Astrocyte (in vitro differentiated cells and primary cell): Measurements from ENCODE around the gene ZNF488. TPM values are rescaled to one million over a fixed set of nuclear protein-coding genes. Genes with fewer than 3 reads are reported as not detected.

Experiments used
- DNase-seq: peaks from one replicate; pipeline ENCODE4 v3.0.0-alpha.2; 2010; ENCODE audit warnings: low read depth
- FAIRE-seq: peaks from 2 replicates; lab custom pipeline; 2011; peaks lifted over from hg19 to GRCh38; lab: Jason Lieb, UNC
- H2AFZ ChIP-seq: 2 replicates; pipeline ENCODE4 v1.6.0; 2012; ENCODE audit warnings: low read depth, low read length, inconsistent platforms
- H3K27ac ChIP-seq: 2 replicates; pipeline ENCODE4 v1.5.1; 2011; ENCODE audit warnings: low read depth, low read length, inconsistent platforms
- H3K27me3 ChIP-seq: 2 replicates; pipeline ENCODE4 v1.6.0; 2011; ENCODE audit warnings: low read length, inconsistent platforms; ENCODE audit not compliant: insufficient read depth
- H3K36me3 ChIP-seq: 2 replicates; pipeline ENCODE4 v1.5.1; 2011; ENCODE audit warnings: low read length, inconsistent platforms; ENCODE audit not compliant: insufficient read depth
- H3K4me1 ChIP-seq: 2 replicates; pipeline ENCODE4 v1.5.1; 2011; ENCODE audit warnings: low read length, inconsistent platforms; ENCODE audit not compliant: insufficient read depth
- H3K4me2 ChIP-seq: 2 replicates; pipeline ENCODE4 v1.6.0; 2012; ENCODE audit warnings: low read length, inconsistent platforms
- H3K4me3 ChIP-seq: 2 replicates; pipeline ENCODE4 v1.5.1; 2011; ENCODE audit warnings: low read depth, mild to moderate bottlenecking, low read length, inconsistent platforms; ENCODE audit not compliant: insufficient read depth
- H3K79me2 ChIP-seq: 2 replicates; pipeline ENCODE4 v1.6.0; 2012; ENCODE audit warnings: mild to moderate bottlenecking, low read length, inconsistent platforms; ENCODE audit not compliant: insufficient read depth
- H3K9ac ChIP-seq: 2 replicates; pipeline ENCODE4 v1.6.0; 2012; ENCODE audit warnings: mild to moderate bottlenecking, low read length, inconsistent platforms
- H3K9me3 ChIP-seq: 2 replicates; pipeline ENCODE4 v1.5.1; 2012; ENCODE audit warnings: low read depth, mild to moderate bottlenecking, low read length, inconsistent platforms; ENCODE audit not compliant: insufficient read depth
- H4K20me1 ChIP-seq: 2 replicates; pipeline ENCODE4 v1.6.0; 2012; ENCODE audit warnings: low read length, inconsistent platforms; ENCODE audit not compliant: insufficient read depth
- H3K27ac Mint-ChIP-seq: one replicate; pipeline ENCODE4 v1.8.0; 2021; ENCODE audit warnings: mild to moderate bottlenecking, mixed read lengths; ENCODE audit not compliant: unreplicated experiment
- H3K27me3 Mint-ChIP-seq: one replicate; pipeline ENCODE4 v1.8.0; 2021; ENCODE audit warnings: low read depth, mixed read lengths; ENCODE audit not compliant: unreplicated experiment
- H3K36me3 Mint-ChIP-seq: one replicate; pipeline ENCODE4 v1.8.0; 2021; ENCODE audit warnings: low read depth, mixed read lengths; ENCODE audit not compliant: unreplicated experiment
- H3K4me1 Mint-ChIP-seq: one replicate; pipeline ENCODE4 v1.8.0; 2021; ENCODE audit warnings: low read depth, mixed read lengths; ENCODE audit not compliant: unreplicated experiment
- H3K4me3 Mint-ChIP-seq: one replicate; pipeline ENCODE4 v1.8.0; 2021; ENCODE audit warnings: mild to moderate bottlenecking, moderate library complexity, mixed read lengths; ENCODE audit not compliant: unreplicated experiment
- H3K9me3 Mint-ChIP-seq: one replicate; pipeline ENCODE4 v1.8.0; 2021; ENCODE audit warnings: mild to moderate bottlenecking, mixed read lengths; ENCODE audit not compliant: unreplicated experiment
- EZH2 ChIP-seq: IDR thresholded peaks from 2 replicates; pipeline ENCODE4 v1.6.1; 2012; ENCODE audit warnings: mild to moderate bottlenecking, low read length, inconsistent platforms; ENCODE audit not compliant: insufficient read depth
- total RNA-seq: library from RNA; stranded (reverse); gene quantifications from 2 replicates; pipeline ENCODE4 v1.2.1, GENCODE V29; 2021
- TF ChIP-seq, protein P1 (sequence below): IDR thresholded peaks from 2 replicates; pipeline ENCODE4 v1.5.1; 2011; ENCODE audit warnings: low read depth, mild to moderate bottlenecking, inconsistent platforms, low read length, moderate library complexity; ENCODE audit not compliant: insufficient read depth

ZNF488 gene
- total RNA-seq, 1 donor from 2014 or later, result 1.4 TPM

DNA sequence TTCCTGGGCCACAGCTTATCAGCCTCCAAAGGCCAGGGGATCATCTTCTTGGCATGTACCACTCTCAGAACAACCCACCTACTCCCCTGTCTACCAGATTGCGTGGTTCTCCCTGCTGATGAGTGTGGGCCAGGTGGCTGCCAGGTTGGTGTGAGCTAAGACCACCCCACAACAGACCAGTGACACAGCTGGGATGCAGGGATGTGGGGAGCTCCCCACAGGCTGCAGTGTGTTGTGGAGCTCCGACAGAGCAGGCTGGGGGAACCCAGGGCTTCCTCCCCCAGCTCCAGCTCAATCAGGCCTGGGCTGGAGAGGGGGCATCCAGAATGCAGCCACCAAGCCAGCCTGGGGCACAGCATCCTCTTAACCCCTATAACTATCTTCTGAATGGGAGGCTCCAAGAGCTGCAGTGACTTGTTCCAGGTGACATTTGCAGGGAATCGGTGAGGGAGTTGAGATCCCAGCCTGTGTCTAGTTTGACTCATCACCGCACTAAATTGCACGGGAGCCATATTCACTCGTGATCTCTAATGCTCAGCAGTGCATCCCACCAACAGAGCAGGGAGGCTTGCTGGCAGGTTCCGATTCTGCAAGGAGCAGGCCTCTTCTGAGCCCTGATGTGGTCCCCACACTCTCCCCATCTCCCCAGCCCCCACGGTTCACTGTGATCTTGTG is 62.4 kb downstream of the ZNF488 start:
- Histone ChIP-seq H3K36me3 (no peaks in the 10 kb centered on the region), H3K27me3 (peaks cover 8% of the 10 kb centered on the region), H3K4me2 (no peak overlapping the region), H3K27ac (no peak overlapping the region), H3K4me3 (no peak overlapping the region), H3K9ac (no peak overlapping the region), H4K20me1 (no peaks in the 10 kb centered on the region), H3K4me1 (no peaks in the 10 kb centered on the region), H3K79me2 (no peaks in the 10 kb centered on the region), H3K9me3 (no peaks in the 10 kb centered on the region), H2AFZ (no peak overlapping the region)
- Mint-ChIP-seq H3K27me3 (peaks cover 51% of the 10 kb centered on the region), H3K4me3 (no peak overlapping the region), H3K27ac (no peak overlapping the region), H3K4me1 (no peaks in the 10 kb centered on the region), H3K9me3 (no peaks in the 10 kb centered on the region), H3K36me3 (no peaks in the 10 kb centered on the region)
- DNase-seq (no peak), FAIRE-seq (no peak)
- no peak for TF ChIP-seq EZH2
- TF ChIP-seq, protein P1, sequence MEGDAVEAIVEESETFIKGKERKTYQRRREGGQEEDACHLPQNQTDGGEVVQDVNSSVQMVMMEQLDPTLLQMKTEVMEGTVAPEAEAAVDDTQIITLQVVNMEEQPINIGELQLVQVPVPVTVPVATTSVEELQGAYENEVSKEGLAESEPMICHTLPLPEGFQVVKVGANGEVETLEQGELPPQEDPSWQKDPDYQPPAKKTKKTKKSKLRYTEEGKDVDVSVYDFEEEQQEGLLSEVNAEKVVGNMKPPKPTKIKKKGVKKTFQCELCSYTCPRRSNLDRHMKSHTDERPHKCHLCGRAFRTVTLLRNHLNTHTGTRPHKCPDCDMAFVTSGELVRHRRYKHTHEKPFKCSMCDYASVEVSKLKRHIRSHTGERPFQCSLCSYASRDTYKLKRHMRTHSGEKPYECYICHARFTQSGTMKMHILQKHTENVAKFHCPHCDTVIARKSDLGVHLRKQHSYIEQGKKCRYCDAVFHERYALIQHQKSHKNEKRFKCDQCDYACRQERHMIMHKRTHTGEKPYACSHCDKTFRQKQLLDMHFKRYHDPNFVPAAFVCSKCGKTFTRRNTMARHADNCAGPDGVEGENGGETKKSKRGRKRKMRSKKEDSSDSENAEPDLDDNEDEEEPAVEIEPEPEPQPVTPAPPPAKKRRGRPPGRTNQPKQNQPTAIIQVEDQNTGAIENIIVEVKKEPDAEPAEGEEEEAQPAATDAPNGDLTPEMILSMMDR, result no peak

DNA sequence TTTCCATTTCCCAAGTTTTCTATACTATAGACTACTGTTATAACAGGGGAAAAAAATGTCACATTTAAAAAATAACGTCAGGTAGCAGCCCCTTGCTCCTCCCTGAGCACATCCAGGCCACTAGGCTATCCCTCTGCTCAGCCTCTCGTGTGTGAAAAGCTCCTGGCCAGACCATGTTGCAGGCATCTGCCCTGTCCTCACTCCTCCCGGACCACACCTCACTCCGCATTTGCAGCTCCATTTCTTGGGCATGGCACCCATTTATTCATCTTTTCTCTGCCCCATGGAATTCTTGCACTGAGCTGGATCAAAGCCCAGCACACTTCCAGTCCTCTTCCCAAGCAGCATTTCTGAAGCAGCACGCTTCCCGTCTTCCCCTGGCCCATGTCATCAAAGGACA is 63.3 kb downstream of the ZNF488 start:
- Mint-ChIP-seq H3K4me1 (no peaks in the 10 kb centered on the region), H3K27me3 (peaks cover 50% of the 10 kb centered on the region), H3K4me3 (no peak overlapping the region), H3K9me3 (no peaks in the 10 kb centered on the region), H3K36me3 (no peaks in the 10 kb centered on the region), H3K27ac (no peak overlapping the region)
- Histone ChIP-seq H3K36me3 (no peaks in the 10 kb centered on the region), H3K4me2 (no peak overlapping the region), H3K9ac (no peak overlapping the region), H4K20me1 (no peaks in the 10 kb centered on the region), H3K27me3 (peaks cover 8% of the 10 kb centered on the region), H2AFZ (no peak overlapping the region), H3K4me1 (no peaks in the 10 kb centered on the region), H3K79me2 (no peaks in the 10 kb centered on the region), H3K9me3 (no peaks in the 10 kb centered on the region), H3K4me3 (no peak overlapping the region), H3K27ac (no peak overlapping the region)
- DNase-seq (no peak), FAIRE-seq (no peak)
- no peak for TF ChIP-seq EZH2
- TF ChIP-seq, protein P1, result no peak

DNA sequence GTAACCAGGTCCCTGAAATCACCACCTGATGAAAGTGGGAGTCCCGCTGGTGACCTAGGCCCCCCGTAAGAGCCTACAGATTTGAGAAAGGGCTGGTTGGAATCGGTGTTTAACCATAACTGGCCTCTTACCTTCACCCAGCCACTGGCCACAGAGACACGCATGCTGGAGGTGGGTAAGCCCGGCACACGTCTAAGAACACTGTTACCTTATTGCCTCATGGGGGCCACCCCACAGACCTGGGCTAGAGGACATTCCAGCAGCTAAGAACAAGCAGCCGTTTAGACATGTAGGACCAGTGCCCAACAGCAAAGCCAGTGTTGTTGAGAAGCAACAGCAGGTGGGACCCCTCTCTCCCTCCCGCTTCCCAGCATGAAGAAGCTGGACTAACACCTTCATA is 64.3 kb downstream of the ZNF488 start:
- Histone ChIP-seq H3K27me3 (peaks cover 8% of the 10 kb centered on the region), H3K79me2 (no peaks in the 10 kb centered on the region), H3K4me2 (no peak overlapping the region), H3K9ac (no peak overlapping the region), H4K20me1 (no peaks in the 10 kb centered on the region), H3K4me1 (no peaks in the 10 kb centered on the region), H3K9me3 (no peaks in the 10 kb centered on the region), H3K4me3 (no peak overlapping the region), H3K27ac (no peak overlapping the region), H3K36me3 (no peaks in the 10 kb centered on the region), H2AFZ (no peak overlapping the region)
- DNase-seq, result no peak
- TF ChIP-seq, protein P1, result no peak
- TF ChIP-seq EZH2, result no peak
- H3K4me1 Mint-ChIP-seq, result no peaks in the 10 kb centered on the region
- no peak for FAIRE-seq
- H3K27ac Mint-ChIP-seq, result no peak overlapping the region
- H3K36me3 Mint-ChIP-seq, result no peaks in the 10 kb centered on the region
- H3K9me3 Mint-ChIP-seq, result no peaks in the 10 kb centered on the region
- H3K27me3 Mint-ChIP-seq, result peaks cover 53% of the 10 kb centered on the region
- no peak overlapping the region for H3K4me3 Mint-ChIP-seq
